NCI-H2081 treated with DMSO at 0.1 percent for 48 hours (cell line): Measurements from ENCODE around the gene TMEM135.
"Not testable (repeated sequence)": the region's sequence is repeated elsewhere in the genome, so short reads cannot be mapped to it uniquely, and the experiment has no call there.

Experiments used
- DNase-seq: peaks from one replicate; lab custom pipeline; 2025; lab: John Stamatoyannopoulos, UW

TMEM135 gene

DNA sequence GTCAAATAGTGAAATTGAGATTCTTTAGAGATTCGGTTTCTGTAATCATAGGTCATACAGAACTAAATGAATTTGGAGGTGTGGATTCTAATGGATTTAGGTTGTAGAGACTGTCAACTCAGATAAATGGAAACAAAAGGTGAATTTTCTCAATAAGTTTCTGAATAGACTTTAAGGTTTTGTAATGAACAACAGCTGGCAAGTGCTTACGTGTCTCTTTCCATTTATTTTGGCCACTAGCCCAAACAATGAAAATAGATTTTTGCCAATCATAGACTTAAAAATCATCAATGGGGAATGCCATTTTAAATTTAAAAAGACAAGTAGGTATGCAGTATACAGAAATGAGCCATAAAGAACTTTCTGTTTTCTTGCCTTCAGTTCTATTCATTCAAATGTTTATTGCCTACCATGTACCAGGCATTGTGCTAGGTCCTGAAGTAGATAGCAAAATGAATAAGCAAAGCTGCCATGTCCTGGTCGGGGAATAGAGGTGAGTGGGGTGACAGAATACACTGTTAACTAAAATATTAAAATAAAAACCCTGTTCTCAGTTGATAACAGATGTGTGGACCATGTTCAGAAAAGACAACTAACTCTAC is 16.9 kb upstream of the TMEM135 start:
- DNase-seq, result no peak

DNA sequence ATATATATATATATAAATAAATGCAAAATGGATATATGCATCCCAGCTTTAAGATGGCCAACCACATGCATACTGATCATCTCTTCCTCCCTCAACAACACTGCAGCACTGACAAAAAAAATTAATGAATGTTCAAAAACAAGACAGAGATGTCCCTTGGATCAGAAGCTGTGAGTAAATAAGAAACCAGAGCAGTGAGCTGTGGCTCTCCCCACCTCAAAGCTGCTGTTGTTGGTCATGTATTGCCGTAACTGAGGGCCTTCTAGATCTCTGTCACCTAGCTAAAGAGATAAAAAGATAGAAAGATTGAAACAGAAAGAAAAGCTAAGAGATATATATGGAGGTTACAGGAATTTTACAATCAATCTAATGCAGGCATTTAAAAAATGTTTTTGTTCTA is 15.5 kb upstream of the TMEM135 start:
- no peak for DNase-seq

DNA sequence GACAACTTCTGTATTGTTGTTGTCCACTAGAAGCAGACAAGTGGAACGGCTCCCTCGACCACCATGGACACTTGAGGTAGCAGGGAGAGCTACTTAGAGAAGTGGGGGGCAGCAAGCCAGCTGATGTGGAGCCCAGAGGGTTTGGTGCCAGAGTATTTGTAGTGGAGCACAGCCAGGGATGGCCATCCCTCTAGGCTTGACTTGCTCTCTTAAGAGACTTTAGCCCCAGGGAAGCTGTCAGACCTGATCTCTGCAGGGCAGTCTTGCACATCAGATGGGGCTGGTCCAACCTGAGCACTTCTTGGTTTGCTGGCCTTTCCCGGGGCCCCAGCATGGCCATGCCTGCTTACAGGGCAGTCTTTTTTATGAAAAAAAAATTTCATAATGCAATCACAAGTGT is 15.0 kb upstream of the TMEM135 start:
- no peak for DNase-seq

DNA sequence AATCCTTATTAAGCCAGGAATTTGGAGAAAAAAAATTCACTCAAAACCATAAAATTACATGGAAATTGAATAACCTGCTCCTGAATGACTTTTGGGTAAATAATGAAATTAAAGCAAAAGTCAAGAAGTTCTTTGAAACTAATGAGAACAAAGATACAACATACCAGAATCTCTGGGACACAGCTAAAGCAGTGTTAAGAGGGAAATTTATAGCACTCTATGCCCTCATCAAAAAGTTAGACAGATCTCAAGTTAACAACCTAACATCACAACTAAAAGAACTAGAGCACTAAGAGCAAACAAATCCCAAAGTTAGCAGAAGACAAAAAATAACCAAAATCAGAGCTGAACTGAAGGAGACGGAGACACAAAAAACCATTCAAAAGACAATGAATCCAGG is 11.3 kb upstream of the TMEM135 start:
- DNase-seq, result not testable (repeated sequence)

DNA sequence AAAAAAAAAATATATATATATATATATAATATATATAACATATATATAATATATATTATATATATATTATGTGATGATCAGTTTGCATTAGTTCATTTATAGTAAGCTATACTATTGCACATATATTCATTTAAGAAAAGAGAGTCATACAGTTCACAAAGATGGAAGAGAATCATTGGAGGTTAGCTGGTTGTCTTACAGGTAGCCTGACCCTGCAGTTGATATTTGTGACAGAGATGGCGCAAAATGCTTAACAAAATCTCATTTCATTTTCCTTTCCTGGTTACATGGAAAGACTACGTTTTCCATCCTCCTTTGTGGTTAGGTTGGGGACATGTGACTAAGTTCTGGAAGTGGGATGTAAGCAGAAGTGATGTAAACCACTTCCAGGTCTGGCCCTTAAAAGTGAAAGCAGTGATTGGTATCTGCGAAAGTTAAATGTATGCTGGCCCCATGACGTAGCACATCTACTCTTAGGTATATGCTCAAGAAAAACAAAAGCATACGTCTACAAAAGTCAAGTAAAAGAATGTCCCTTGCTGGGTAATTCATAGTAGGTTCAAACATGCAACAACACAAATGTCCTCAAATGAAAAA is 7.2 kb upstream of the TMEM135 start:
- DNase-seq, result no peak

DNA sequence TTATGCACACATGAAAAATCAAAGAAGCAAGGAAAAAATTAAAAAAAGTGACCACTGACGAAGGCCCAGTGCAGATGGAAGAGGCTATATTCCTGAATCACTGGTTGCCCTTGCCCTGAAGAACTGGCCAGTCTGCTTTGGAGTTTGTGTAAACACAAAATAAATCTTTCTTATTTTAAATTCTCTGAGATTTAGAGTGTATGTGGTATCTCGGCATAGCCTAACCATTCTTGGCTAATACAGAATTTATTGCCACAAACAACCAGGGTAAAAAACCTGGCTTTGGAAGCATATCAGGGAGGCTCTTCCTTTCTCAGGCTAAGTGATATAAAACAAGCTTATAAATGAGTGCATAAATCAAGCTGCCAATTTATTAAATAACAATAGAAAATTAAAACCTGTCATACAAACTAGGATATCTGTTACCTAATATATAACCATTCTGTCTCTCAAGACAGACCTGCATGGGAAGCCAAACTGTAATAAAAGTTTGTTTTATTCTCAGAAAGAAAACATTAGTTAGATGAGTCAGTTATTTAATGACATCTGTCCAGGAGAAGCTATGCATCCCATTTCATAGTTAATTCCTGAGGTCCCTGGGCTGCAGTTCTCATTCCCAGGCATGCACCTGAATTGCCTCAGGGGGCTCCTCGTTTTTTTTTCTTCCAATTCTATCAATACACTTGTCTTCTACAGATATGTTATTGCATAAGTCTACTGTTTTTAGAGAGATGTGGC is 6.1 kb upstream of the TMEM135 start:
- DNase-seq, result no peak

DNA sequence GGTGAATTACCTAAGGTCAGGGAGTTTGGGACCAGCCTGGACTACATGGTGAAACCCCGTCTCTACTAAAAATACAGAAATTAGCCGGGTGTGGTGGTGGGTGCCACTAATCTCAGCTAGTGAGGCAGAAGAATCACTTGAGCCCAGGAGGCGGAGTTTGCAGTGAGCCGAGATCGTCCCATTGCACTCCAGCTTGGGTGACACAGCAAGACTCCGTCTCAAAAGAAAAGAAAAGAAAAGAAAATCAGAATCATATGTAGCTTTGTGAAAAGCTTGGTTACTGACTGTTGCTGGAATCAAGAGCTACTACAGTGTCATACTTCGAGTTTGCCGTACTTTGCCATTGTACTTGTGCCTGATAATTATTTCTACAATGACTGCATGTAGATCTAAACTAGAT is 4.2 kb upstream of the TMEM135 start:
- DNase-seq, result no peak

DNA sequence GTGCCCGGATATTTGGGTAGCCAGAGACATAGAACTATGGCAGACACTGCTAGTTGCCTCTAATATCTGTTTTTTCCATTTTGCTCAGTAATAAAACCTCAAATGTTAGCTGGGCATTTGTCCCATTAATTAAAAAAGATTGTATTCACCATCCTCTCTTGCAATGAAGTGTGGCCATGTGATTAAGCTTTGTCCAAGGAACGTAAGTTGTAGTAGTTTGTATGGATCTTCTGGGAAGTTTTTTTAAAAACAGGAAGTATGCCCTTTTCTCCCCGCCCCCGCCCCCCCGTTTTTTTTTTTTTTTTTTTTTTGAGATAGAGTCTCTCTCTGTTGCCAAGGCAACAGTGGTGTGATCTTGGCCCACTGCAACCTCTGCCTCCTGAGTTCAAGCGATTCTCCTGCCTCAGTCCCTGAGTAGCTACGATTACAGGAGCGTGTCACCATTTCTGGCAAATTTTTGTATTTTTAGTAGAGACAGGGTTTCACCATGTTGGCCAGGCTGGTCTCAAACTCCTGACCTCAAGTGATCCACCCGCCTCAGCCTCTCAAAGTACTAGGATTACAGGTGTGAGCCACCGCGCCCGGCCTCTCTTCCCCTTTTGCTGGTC is 1.7 kb upstream of the TMEM135 start:
- DNase-seq, result no peak

DNA sequence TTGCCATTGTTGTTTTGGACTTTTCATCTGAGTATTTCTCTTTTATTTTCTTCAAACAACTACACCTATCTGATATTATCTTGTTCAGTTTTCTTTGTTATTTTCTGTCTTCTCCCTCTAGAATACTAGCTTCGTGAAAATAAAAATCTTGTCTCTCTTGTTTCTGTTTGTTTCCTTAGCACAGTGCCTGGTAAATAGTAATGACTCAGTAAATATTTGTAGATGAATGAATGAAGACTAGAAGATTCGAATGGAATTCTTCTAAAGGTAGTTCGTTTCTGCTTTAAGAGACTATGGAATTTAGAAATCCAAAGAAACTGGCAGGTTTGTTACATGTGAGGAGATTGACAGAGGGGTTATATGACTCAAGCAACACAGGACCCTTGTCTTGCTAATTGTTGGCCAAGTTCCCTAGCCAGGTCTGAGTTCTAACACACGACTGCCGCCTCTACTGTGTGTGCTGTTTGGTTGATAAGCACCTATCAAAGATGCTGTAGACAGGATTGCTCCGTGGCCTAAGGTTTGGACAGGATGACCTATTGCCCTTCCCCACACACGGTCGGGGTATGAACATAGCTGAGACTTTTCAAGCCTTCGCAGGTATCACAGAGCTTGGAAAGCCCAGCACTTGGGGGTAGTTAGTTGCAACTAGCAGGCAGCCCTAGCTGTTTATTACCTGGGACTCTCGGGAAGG is 831 bp upstream of the TMEM135 start:
- DNase-seq, result no peak

DNA sequence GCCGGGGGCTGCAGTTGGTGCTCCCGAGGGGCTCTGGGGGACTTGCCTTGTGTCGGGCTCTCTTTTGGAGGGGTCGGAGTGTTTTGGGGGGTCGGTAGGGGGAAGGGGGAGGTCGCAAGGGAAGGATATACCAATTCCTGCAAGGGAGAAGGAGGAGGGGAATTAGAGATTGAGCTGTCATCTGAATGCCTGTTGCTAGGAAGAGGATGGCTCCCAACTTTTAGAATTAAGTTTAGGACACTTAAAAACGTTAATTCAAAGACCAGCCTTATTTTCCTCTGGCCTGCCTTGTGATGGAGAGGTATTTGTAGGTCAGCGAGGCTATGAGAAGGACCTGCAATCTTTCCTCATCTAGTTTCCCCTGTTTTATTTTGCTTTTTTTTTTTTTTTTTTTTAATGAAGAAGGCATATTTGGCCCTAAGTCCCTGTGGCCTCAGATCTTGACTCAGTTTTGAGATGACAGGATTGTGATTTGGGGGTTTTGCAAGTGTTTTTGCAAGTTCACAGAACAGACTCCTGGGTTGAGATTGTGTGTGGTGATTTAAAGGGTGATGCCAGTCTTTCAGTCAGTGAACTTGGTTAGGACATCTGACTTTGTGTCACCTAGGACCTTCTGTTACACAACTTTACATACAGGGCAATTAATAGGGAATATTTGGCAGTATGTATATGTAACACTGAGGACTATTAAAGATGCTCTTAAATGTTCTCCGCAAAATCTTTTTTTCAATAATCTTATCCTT is 672 bp downstream of the TMEM135 start:
- DNase-seq, result no peak

DNA sequence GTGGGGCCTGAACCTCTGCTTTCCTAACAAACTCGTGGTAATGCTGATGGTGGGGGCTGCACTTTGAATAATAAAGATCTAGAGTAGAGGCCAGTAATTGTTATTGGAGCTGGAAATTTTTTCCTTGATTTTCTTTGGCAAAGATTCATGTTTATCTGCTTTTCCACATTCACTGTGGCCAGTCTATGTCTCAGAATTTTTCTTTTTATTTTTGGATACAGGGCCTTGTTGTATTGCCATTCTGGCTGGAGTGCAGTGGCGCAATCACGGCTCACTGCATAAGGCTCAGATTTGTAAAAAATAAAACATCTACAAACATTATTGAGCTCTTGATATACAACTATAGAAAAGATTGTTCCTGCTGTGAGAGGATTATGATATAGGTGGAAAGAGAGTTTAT is 1.6 kb downstream of the TMEM135 start:
- DNase-seq, result no peak

DNA sequence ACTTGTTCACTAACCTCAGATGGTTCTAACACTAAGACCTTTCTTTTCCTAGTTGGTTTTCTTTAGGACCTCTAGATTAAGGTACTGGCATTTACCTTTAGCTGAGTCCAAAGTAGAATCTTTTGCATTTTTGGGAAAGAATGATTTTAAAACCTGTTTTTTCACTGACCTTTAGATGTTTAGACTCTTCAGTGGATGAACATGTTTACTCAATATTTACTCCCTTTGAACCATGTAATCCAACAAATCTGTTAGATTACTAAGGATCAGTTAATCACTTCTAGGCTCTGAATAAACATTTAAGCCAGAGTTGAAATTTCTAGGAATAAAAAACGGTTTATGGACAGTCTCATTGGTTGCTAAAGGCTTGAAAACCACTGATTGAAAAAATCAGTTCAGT is 6.2 kb downstream of the TMEM135 start:
- no peak for DNase-seq

DNA sequence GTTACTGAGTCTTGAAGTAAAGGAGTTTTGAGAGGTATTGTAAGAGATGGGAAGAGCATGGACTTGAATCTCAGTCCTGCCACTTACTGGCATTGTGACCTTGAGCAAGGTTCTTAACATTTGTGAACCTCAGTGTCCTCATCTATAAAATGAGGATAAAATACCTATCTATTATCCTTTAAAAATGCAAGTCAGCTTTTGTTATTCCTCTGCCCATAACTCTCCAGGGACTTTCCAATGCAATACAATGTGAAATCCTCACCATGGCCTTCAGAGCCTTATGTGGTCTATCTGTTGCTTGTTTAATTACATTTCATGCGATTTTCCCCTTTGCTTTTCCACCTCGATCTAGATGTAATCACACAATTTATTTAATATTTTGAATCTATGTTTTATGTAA is 9.1 kb downstream of the TMEM135 start:
- DNase-seq, result no peak

DNA sequence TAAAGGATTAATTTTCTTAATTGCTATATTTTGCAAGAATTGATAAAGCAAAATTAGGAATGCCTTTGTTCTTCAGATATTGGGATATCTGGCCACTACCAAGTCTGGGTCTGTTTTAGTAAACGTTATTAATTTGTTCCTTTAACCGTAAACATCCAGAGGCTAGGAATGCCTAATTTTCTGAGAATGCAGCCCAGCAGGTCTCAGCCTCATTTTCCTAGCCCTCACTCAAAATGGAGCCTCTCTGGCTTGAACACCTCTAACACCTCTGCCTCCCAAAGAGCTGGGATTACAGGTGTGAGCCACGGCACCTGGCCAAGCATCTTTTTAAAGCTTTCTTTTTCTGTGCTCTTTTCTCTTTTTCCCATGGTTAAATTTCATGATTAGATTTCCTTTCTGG is 18.4 kb downstream of the TMEM135 start:
- DNase-seq, result no peak

DNA sequence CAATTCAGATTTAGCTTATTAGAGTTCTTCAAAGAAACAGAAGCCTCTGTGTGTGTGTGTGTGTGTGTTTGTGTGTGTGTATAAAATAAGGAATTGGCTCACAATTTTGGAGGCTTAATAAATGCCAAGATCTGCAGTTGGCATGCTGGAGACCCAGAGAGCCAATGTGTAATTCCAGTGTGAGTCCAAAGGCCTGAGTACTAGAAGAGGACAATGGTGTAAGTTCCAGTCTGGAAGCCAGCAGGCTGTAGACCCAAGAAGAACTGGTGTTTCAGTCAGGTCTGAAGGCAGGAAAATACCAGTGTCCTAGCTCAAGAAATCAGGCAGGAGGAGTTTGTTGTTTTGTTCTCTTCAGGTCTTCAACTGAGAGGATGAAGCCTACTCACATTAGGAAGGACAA is 20.0 kb downstream of the TMEM135 start:
- DNase-seq, result no peak

DNA sequence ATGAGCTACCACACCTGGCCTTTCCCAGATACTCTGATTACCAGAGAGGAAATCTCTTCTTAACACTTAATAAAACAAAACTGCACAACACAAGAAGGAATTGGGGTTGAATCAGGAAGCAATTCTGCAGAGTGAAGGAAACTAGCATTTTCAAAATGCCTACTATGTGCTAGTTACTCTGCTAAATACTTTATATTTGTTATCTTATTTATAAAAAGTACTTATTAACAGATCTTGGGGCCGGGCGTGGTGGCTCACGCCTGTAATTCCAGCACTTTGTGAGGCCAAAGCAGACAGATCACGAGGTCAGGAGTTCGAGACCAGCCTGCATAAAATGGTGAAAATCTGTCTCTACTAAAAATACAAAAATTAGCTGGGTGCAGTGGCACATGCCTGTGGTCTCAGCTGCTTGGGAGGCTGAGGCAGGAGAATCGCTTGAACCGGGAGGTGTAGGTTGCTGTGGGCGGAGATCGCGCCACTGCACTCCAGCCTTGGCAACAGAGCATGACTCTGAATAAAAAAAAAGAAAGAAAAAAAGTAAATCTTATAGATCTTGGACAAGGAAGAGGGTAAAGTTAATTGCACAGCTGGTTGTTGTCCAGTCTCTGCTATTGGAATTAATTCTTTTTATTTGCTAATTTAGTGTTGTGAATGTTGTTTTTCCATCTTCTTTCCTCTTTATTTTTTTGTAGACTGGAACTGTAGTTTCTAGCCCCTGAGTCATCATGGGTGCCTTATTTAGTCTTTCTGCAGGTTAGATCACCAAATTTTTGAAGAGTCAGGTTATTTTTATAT is 22.1 kb downstream of the TMEM135 start:
- DNase-seq, result no peak

DNA sequence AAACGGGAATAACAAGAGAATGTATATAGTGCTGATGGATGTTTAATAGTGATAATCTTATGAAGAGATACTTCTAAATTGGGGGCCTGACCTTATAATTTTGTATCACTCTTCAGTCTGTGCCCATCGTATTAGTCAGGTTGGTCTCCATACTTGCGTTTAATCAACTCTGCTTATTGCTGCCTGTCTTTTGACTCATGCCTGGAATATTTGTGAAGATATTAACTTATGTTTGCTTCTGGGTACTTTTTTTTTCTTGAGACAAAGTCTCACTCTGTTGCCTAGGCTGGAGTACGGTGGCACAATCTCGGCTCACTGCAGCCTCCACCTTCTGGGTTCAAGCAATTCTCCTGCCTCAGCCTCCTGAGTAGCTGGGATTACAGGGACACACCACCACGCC is 24.0 kb downstream of the TMEM135 start:
- no peak for DNase-seq

DNA sequence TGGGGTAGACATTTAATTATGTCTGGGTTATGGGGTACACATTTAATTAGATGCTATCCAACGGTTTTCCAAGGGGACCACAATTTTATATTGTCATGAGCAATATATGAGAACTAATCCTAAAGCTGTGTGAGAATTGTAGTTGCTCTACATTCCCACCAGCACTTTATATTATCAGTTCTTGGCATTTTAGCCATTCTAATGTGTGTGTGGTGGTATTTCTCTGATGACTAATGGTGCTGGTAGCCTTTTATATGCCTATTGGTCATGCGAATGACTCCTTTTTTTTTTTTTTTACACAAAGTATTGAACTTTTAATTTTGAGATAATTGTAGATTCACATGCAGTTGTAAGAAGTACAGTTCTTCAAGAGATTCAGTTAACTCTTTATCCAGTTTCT is 26.2 kb downstream of the TMEM135 start:
- DNase-seq, result no peak

DNA sequence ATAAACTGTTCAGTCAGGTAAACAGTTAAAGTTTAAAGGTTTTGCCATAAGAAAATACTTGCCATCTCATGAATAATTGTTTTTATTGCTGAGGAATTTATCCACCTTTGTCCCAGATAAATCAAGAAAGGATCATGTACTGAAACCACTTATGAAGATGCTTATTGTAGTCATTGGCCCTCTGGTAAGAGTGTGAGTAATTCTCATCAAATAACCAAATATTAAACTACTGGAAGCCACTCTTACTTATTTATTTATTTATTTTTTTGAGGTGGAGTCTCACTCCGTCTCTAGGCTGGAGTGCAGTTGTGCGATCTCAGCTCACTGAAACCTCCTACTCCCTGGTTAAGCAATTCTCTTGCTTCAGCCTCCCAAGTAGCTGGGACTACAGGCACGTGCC is 35.1 kb downstream of the TMEM135 start:
- no peak for DNase-seq

DNA sequence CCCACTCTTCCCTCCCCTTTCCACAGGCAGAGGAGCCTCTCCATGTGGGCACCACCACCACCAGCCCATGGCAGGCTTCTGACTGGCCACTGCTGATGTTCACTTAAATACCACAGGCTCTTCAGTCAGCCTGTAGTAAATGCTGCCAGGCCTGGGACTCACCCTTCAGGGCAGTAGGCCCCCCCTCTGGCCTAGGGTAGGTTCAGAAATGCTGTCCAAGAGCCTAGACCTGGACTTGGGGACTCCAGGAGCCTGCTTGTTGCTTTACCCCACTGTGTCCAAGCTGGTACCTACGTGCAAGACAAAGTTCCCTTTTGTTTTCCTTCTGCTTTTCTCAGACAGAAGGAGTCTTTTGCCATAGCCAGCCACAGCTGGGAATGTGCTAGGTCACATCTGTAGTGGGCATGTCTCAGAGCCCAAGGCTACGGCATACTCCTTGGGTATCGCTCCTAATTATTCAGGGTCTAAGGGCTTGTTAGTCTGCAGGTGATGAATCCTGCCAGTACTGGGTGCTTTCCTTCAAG is 38.6 kb downstream of the TMEM135 start:
- no peak for DNase-seq

DNA sequence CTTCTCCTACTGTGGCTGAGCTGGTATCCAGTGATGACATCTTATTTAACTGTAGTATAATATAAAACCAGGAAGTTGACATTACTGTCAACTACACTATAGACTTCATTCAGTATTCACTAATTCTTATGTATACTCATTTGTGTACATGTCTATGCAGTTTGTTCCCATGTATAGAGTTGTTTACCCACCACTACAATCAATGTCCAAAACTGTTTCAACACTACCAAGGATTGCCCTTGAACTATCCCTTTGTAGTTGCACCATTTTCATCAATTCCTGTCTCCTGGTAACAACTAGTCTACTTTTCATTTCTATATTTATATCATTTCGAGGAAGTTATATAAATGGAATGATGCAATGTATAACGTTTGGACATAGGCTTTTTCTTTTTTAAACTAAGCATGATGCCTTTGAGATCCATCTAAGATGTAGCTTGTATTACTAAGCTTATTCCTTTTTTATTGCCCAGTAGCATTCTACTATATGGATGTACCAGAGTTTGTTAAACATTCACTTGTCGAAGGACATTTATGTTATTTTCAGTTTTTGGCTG is 39.2 kb downstream of the TMEM135 start:
- DNase-seq, result no peak
